HEK293T (cell line): Measurements from ENCODE around the gene PNP.

Experiments
- CTCF ChIA-PET: fragments of 350-600 bp; formaldehyde crosslinking; extraction: SDS; loops from one replicate; lab custom pipeline; 2021; ENCODE audit warnings: antibody characterized with exemption, inconsistent platforms; lab: Yijun Ruan, JAX
- POLR2A ChIA-PET: fragments of 350-600 bp; formaldehyde crosslinking; extraction: SDS; loops from one replicate; lab custom pipeline; 2020; ENCODE audit warnings: antibody characterized with exemption, inconsistent platforms; lab: Yijun Ruan, JAX
- DNase-seq: peaks from one replicate; pipeline ENCODE4 v3.0.0; 2012; ENCODE audit warnings: mixed read lengths; ENCODE audit errors: extremely low spot score
- ARNT ChIP-seq: fragments of 450-650 bp; IDR thresholded peaks from 2 replicates; pipeline ENCODE4 v1.6.1; 2017; ENCODE audit warnings: mild to moderate bottlenecking
- BHLHE40 ChIP-seq: fragments of 450-650 bp; IDR thresholded peaks from 2 replicates; pipeline ENCODE4 v1.6.1; 2016; ENCODE audit warnings: mild to moderate bottlenecking, moderate library complexity, borderline replicate concordance
- CTBP1 ChIP-seq: fragments of 450-650 bp; IDR thresholded peaks from 2 replicates; pipeline ENCODE4 v1.6.1; 2016; ENCODE audit warnings: borderline replicate concordance
- ELF4 ChIP-seq: fragments of 450-650 bp; IDR thresholded peaks from 2 replicates; pipeline ENCODE4 v1.6.1; 2017; ENCODE audit warnings: antibody characterized with exemption
- FOXA1 ChIP-seq: fragments of 450-650 bp; IDR thresholded peaks from 2 replicates; pipeline ENCODE4 v1.6.1; 2016; ENCODE audit warnings: mild to moderate bottlenecking
- FOXK2 ChIP-seq: fragments of 450-650 bp; IDR thresholded peaks from 2 replicates; pipeline ENCODE4 v1.6.1; 2016; ENCODE audit warnings: mild to moderate bottlenecking
- FOXM1 ChIP-seq: fragments of 450-650 bp; IDR thresholded peaks from 2 replicates; pipeline ENCODE4 v1.6.1; 2017; ENCODE audit warnings: mild to moderate bottlenecking, borderline replicate concordance
- HDGF ChIP-seq: fragments of 450-650 bp; IDR thresholded peaks from 2 replicates; pipeline ENCODE4 v1.6.1; 2017; ENCODE audit warnings: antibody characterized with exemption, borderline replicate concordance
- L3MBTL2 ChIP-seq: fragments of 450-650 bp; conservative IDR thresholded peaks from 2 replicates; pipeline ENCODE4 v1.6.1; 2016; ENCODE audit warnings: mild to moderate bottlenecking
- LEF1 ChIP-seq: fragments of 450-650 bp; IDR thresholded peaks from 2 replicates; pipeline ENCODE4 v1.6.1; 2017; ENCODE audit warnings: mild to moderate bottlenecking, borderline replicate concordance
- NFRKB ChIP-seq: fragments of 450-650 bp; IDR thresholded peaks from 2 replicates; pipeline ENCODE4 v1.6.1; 2016; ENCODE audit warnings: mild to moderate bottlenecking, moderate library complexity
- PKNOX1 ChIP-seq: fragments of 450-650 bp; IDR thresholded peaks from 2 replicates; pipeline ENCODE4 v1.6.1; 2016
- SP1 ChIP-seq: fragments of 450-650 bp; IDR thresholded peaks from 2 replicates; pipeline ENCODE4 v1.6.1; 2017
- SUZ12 ChIP-seq: fragments of 450-650 bp; IDR thresholded peaks from 2 replicates; pipeline ENCODE4 v1.6.1; 2016; ENCODE audit warnings: mild to moderate bottlenecking
- TARDBP ChIP-seq: fragments of 450-650 bp; IDR thresholded peaks from 2 replicates; pipeline ENCODE4 v1.6.1; 2016
- ZNF384 ChIP-seq: fragments of 450-650 bp; IDR thresholded peaks from 2 replicates; pipeline ENCODE4 v1.6.1; 2016

PNP gene

GRCh38 chr14:20469242-20469889, at the start of gene PNP:
Gene PNP, plus strand, starts transcription at chr14:20469406. Its CDS starts 119 bp downstream, at chr14:20469525.
- DNase-seq: peak; percentile 93
- TF ChIP-seq BHLHE40 (no peak), SUZ12 (no peak), L3MBTL2 (peak; percentile 39), ELF4 (peak; percentile 88), PKNOX1 (no peak)
- CTCF ChIA-PET: interaction anchor here (0.5 to 0.9 kb wide), 6 partner anchors 9 to 716 kb away, joined by 3 to 6 read pairs (median 4); partner anchors contain the start of gene TTC5
- POLR2A ChIA-PET: interaction anchor here (0.7 to 4.0 kb wide), 22 partner anchors 9 to 214 kb away, joined by 3 to 47 read pairs (median 4); partner anchors contain the start of genes APEX1, OSGEP, PARP2 and PIP4P1

GRCh38 chr14:20419419-20419818, 49.8 kb upstream of the PNP start:
- POLR2A ChIA-PET: interaction anchor here (1.0 to 1.9 kb wide), 2 partner anchors 42 to 50 kb away, joined by 3 to 4 read pairs; partner anchors contain the start of gene PIP4P1
- TF ChIP-seq ZNF384 (no peak), ARNT (no peak), FOXM1 (no peak), BHLHE40 (no peak), TARDBP (no peak), FOXA1 (no peak), SP1 (no peak), NFRKB (no peak), L3MBTL2 (no peak), LEF1 (no peak), HDGF (no peak), PKNOX1 (no peak), SUZ12 (no peak), FOXK2 (no peak), ELF4 (no peak), CTBP1 (no peak)
- no peak for DNase-seq
- CTCF ChIA-PET: no interaction called here

GRCh38 chr14:20421267-20421666, 47.9 kb upstream of the PNP start:
- ChIA-PET CTCF (interaction anchor here (1.0 to 1.1 kb wide), 2 partner anchors 11 to 188 kb away, joined by 3 to 4 read pairs; no protein-coding TSS in a partner anchor), POLR2A (interaction anchor here (1.5 to 2.1 kb wide), 4 partner anchors 34 to 78 kb away, joined by 3 to 10 read pairs (median 5); partner anchors contain the start of genes APEX1, OSGEP, PARP2 and PIP4P1)
- DNase-seq: no peak
- TF ChIP-seq SP1 (no peak), LEF1 (no peak), ELF4 (no peak), TARDBP (no peak), FOXK2 (no peak), L3MBTL2 (no peak), NFRKB (no peak), FOXA1 (no peak), FOXM1 (no peak), ZNF384 (no peak)

- TF ChIP-seq PKNOX1 (peak; percentile 34), NFRKB (no peak), SUZ12 (no peak)
- CTCF ChIA-PET: interaction anchor here (0.6 to 1.0 kb wide), 3 partner anchors 186 to 617 kb away, joined by 3 read pairs; no protein-coding TSS in a partner anchor
- POLR2A ChIA-PET: interaction anchor here (1.4 to 2.1 kb wide), 4 partner anchors 10 to 80 kb away, joined by 3 to 5 read pairs (median 5); partner anchors contain the start of genes PARP2, PIP4P1 and TEP1
- DNase-seq: no peak
Observed at GRCh38 chr14:20422886-20423285, 46.3 kb upstream of the PNP start.

GRCh38 chr14:20424851-20425250, 44.4 kb upstream of the PNP start:
- TF ChIP-seq SP1 (no peak), NFRKB (no peak), ELF4 (no peak), SUZ12 (no peak), HDGF (no peak), ZNF384 (no peak), ARNT (no peak), FOXM1 (no peak), LEF1 (no peak)
- DNase-seq: no peak
- CTCF ChIA-PET: interaction anchor here (1.8 kb wide), 1 partner anchor 9 kb away, joined by 10 read pairs; no protein-coding TSS in a partner anchor
- POLR2A ChIA-PET: interaction anchor here (0.8 to 1.2 kb wide), 3 partner anchors 9 to 37 kb away, joined by 3 to 6 read pairs (median 3); partner anchors contain the start of genes APEX1, OSGEP and PIP4P1

- DNase-seq: no peak
- POLR2A ChIA-PET: no interaction called here
- CTCF ChIA-PET: no interaction called here
Observed at GRCh38 chr14:20427231-20428009, 41.8 kb upstream of the PNP start.

More at GRCh38 chr14:20427231-20428009, 41.8 kb upstream of the PNP start:
- TF ChIP-seq SP1 (no peak), ZNF384 (no peak), BHLHE40 (no peak), FOXA1 (no peak), LEF1 (no peak), HDGF (no peak), FOXK2 (no peak), NFRKB (no peak), CTBP1 (no peak), TARDBP (no peak), SUZ12 (no peak), L3MBTL2 (no peak), ARNT (no peak), ELF4 (no peak), PKNOX1 (no peak)
